Activated CD8-positive, alpha-beta memory T cell treated with anti-CD3 and anti-CD28 coated beads for 36 hours (primary cell): ENCODE measurements around the gene AP1B1. TPM values are rescaled to one million over a fixed set of nuclear protein-coding genes. Genes with fewer than 3 reads are reported as not detected.
"Not testable (repeated sequence)": the region's sequence is repeated elsewhere in the genome, so short reads cannot be mapped to it uniquely, and the experiment has no call there.

Experiments
- CTCF ChIA-PET: fragments of 350-600 bp; sonication (Branson Sonifier 250); formaldehyde crosslinking; loops from one replicate; lab custom pipeline; 2021; ENCODE audit warnings: antibody characterized with exemption; lab: Charles Lee
- POLR2A ChIA-PET: fragments of 350-600 bp; sonication (Branson Sonifier 250); formaldehyde crosslinking; loops from one replicate; lab custom pipeline; 2021; ENCODE audit warnings: antibody characterized with exemption; lab: Charles Lee
- total RNA-seq, 2 experiments: library from RNA; stranded (reverse); gene quantifications; one replicate each; pipeline ENCODE4 v1.2.3, GENCODE V29; 2021

AP1B1 gene
- total RNA-seq: 10 to 100 TPM; 75.4 to 76.5 TPM

DNA sequence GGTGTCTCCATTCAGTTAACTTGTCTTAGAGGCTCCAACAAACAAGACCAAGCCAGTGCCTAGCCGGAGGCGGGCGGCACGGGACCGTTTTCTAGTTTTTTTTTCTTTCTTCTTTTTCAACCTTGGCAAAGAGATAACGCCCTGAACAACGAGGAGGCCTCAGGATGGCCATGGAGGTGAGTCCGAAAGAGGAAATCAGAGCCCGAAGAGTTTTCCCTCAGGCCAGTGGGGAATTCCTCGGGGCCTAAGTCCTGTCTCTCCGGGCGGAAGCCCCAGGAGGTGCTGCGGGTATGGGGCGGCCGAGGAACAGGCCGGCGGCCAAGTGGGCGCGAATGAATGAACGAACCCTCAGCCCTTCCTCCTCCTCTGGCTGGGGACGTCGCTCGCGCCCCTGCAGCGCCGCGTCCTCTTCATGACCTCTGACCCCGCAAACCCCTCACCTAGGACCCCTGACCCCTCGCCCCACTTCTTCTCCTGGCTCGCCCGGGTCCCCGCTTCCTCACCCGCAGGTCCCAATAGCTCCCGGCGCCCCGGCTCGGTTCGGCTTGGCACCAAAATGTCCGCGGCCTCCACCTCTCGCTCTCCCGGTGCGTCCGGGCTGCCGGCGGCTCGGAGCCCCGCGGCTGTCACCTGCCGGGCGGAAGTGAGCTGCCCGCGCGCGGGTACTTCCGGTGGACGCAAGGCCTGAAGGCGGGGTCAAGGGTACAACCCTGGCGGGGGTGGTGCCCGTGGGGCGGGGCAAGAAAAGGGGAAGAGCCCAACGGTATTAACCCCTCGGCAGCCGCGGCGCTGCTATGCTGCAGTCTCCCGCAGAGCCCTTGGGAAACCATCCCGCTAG lies at the start of gene AP1B1:
Gene AP1B1 (minus strand): TSS at position 650 of the 838 bp plus-strand sequence. CDS start 21,327 bp downstream, outside the sequence.
- ChIA-PET CTCF (interaction anchor here (1.0 to 1.9 kb wide), 2 partner anchors 14 to 166 kb away, joined by 3 to 6 read pairs; partner anchors contain the start of gene THOC5), POLR2A (interaction anchor here (0.7 kb wide), 1 partner anchor 165 kb away, joined by 3 read pairs; no protein-coding TSS in a partner anchor)

DNA sequence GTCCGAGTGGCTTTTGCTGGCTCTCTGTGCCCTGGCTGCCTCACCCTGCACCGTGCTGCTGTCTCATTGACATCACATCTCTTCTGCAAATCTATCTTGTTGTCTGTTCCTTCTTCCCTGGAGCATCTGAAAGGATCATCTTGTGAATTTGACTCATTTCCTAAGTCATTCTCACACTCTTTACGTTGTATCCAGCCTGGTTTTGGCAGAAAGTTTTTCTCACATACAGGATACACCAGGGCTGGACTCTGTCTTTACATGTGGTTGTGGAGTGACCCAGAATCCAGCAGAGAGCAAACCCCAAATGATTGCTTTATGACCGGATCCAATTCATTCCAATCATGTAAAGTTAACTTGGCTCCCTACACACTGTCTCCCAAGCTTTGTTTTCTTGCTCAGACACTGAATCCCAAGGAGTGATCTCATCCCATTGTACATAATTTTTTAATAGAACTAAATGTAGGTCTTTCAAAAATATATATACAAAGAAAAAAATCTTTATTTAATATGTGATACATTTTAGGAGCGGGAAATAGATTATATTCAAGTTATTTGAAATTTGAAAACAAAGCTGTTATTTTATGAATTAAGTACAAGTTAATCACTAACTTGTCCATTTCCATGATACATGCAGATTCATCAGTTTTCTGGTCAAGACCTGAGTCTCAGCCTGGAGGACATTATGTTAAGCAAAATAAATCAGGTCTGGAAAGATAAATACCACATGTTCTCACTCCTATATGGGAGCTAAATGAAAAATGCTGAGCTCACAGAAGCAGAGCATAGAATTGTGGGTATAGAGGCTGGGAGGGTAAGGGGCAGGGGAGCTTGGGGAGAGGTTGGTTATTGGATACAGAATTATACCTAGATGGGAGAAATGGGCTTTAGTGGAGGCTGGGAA lies 47.1 kb upstream of the AP1B1 start:
- POLR2A ChIA-PET: no interaction called here
- CTCF ChIA-PET: interaction anchor here (0.6 kb wide), 1 partner anchor 22 kb away, joined by 3 read pairs; no protein-coding TSS in a partner anchor

GRCh38 chr22:29434288-29434687 lies 45.9 kb upstream of the AP1B1 start:
- ChIA-PET CTCF (interaction anchor here (1.3 kb wide), 1 partner anchor 37 kb away, joined by 3 read pairs; no protein-coding TSS in a partner anchor), POLR2A (no interaction called here)

DNA sequence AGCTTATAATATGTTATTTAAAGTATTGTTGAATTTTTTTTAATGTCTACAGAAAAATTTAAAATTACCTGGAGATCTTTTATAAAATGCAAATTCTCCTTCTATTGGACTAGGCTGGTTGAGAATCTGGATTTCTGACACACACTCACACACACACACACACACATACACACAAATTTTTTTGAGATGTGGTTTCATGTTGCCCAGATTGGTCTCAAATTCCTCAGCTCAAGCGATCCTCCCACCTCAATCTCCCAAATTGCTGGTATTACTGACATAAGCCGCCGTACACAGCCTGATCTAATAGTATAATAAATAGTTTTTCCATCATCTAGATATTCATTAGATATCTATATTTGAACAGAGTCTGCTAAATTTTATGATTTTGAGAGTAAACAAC lies 45.5 kb upstream of the AP1B1 start:
- ChIA-PET POLR2A (no interaction called here), CTCF (interaction anchor here (1.3 kb wide), 1 partner anchor 37 kb away, joined by 3 read pairs; no protein-coding TSS in a partner anchor)

DNA sequence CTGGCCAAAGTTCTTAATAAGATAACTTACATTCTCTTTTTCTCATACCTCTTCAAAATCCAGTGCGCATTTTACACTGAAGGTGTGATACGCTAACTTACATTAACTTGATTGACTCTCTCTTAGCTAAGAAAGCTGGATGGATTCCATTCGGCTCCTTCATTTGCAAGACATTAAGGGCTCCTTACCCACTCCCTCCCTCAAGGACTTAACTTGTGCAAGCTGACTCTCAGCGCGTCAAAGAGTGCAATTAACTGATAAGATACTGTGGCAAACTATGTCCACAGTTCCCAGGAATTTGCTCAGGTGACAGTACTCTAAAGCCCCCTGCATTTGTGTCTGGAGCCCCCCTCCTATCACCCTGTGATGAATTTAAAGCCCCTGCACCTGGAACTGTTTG lies 43.6 kb upstream of the AP1B1 start:
- ChIA-PET POLR2A (no interaction called here), CTCF (no interaction called here)

DNA sequence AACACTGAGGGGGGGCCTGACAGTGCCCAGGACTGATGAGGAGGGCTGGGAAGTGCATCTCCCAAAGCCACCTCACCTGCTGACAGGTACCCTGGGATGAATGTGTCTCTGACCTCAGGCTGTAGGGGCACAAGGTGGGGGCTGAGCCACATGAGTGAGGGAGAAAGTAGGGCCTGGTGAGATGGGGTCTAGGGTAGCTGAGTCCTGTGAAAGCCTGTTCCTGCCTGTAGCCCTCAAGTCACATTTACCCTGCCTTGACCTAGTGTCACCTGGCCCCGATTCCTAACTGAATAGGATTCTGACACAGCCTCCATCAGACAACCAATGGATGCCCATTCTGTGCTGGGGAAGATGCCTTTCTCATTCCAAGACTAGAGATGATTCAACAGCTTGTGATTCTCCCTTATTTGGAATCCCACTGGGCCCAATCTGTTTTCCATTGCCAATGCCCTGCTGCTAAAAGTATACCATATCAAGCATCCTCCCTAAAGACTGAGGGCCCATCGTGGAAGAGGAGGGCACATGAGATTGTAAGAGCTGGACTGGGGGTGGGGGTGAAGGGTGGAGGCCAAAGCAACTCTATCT lies 38.9 kb upstream of the AP1B1 start:
- POLR2A ChIA-PET: no interaction called here
- CTCF ChIA-PET: interaction anchor here (0.6 to 1.4 kb wide), 2 partner anchors 7 to 152 kb away, joined by 3 to 5 read pairs; no protein-coding TSS in a partner anchor

GRCh38 chr22:29426476-29426875 lies 38.1 kb upstream of the AP1B1 start:
- CTCF ChIA-PET: no interaction called here
- POLR2A ChIA-PET: no interaction called here

GRCh38 chr22:29418704-29419103 lies 30.3 kb upstream of the AP1B1 start:
- POLR2A ChIA-PET, CTCF ChIA-PET: not testable (repeated sequence)

GRCh38 chr22:29414951-29415591 lies 26.7 kb upstream of the AP1B1 start:
- POLR2A ChIA-PET: not testable (repeated sequence)
- CTCF ChIA-PET: interaction anchor here (0.9 kb wide), 1 partner anchor 9 kb away, joined by 3 read pairs; no protein-coding TSS in a partner anchor

GRCh38 chr22:29412772-29413171 lies 24.4 kb upstream of the AP1B1 start:
- CTCF ChIA-PET: not testable (repeated sequence)

GRCh38 chr22:29411569-29412211 lies 23.3 kb upstream of the AP1B1 start:
- POLR2A ChIA-PET: not testable (repeated sequence)
- CTCF ChIA-PET: interaction anchor here (0.9 kb wide), 1 partner anchor 18 kb away, joined by 4 read pairs; no protein-coding TSS in a partner anchor

More at GRCh38 chr22:29412772-29413171, 24.4 kb upstream of the AP1B1 start:
- POLR2A ChIA-PET: not testable (repeated sequence)

GRCh38 chr22:29408940-29409339 lies 20.6 kb upstream of the AP1B1 start:
- ChIA-PET POLR2A (no interaction called here), CTCF (no interaction called here)

GRCh38 chr22:29401538-29401937 lies 13.2 kb upstream of the AP1B1 start:
- CTCF ChIA-PET, POLR2A ChIA-PET: not testable (repeated sequence)

DNA sequence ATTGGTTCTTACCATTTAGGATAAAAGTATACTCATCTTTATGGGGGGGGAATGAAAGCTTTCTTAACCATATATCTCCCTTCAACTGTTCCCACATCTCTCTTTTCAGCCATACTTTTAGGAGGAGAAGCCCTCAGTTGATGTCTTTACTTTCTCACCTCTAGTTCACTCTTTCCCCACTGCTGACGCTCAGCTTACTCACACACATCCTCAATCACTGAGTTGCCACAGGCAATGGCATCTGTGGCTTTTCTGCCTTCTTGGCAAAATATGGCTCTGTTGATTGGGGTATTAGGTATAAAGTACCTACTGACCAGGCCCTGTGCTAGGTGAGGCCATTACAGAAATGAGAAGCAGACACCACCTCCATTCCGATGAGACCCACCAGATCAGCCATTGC lies 12.2 kb upstream of the AP1B1 start:
- ChIA-PET POLR2A (no interaction called here), CTCF (interaction anchor here (0.6 kb wide), 1 partner anchor 255 kb away, joined by 3 read pairs; no protein-coding TSS in a partner anchor)

- POLR2A ChIA-PET: no interaction called here
These were observed 9.4 kb upstream of the AP1B1 start for GRCh38 chr22:29397791-29398190.

GRCh38 chr22:29396126-29396525 lies 7.8 kb upstream of the AP1B1 start:
- ChIA-PET POLR2A (no interaction called here), CTCF (interaction anchor here (0.6 to 2.1 kb wide), 3 partner anchors 100 to 301 kb away, joined by 3 to 5 read pairs (median 3); no protein-coding TSS in a partner anchor)

More at GRCh38 chr22:29397791-29398190, 9.4 kb upstream of the AP1B1 start:
- CTCF ChIA-PET: no interaction called here

GRCh38 chr22:29394931-29395581 lies 6.7 kb upstream of the AP1B1 start:
- ChIA-PET CTCF (interaction anchor here (0.6 to 2.1 kb wide), 4 partner anchors 33 to 172 kb away, joined by 3 to 5 read pairs (median 3); partner anchors contain the start of gene THOC5), POLR2A (no interaction called here)
